Measurements from ENCODE around the gene RCC2.
"Not testable (repeated sequence)": the region's sequence is repeated elsewhere in the genome, so short reads cannot be mapped to it uniquely, and the experiment has no call there.

DNA sequence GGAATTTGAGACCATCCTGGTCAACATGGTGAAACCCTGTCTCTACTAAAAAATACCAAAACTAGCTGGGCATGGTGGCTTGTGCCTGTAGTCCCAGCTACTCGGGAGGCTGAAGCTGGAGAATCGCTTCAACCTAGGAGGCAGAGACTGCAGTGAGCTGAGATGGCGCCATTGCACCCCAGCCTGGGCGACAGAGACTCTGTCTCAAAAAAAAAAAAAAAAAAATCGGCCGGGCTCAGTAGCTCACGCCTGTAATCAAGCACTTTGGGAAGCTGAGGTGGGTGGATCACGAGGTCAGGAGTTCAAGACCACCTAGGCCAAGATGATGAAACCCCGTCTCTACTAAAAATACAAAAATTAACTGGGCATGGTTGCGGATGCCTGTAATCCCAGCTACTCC is 12.7 kb upstream of the RCC2 start:
- TF ChIP-seq, protein P1, sequence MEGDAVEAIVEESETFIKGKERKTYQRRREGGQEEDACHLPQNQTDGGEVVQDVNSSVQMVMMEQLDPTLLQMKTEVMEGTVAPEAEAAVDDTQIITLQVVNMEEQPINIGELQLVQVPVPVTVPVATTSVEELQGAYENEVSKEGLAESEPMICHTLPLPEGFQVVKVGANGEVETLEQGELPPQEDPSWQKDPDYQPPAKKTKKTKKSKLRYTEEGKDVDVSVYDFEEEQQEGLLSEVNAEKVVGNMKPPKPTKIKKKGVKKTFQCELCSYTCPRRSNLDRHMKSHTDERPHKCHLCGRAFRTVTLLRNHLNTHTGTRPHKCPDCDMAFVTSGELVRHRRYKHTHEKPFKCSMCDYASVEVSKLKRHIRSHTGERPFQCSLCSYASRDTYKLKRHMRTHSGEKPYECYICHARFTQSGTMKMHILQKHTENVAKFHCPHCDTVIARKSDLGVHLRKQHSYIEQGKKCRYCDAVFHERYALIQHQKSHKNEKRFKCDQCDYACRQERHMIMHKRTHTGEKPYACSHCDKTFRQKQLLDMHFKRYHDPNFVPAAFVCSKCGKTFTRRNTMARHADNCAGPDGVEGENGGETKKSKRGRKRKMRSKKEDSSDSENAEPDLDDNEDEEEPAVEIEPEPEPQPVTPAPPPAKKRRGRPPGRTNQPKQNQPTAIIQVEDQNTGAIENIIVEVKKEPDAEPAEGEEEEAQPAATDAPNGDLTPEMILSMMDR (IDR thresholded peaks at IDR 0.05): peak; percentile 8; the same call in 1 of the 2 replicates
- not testable (repeated sequence) for TF ChIP-seq ZFX (IDR thresholded peaks at IDR 0.05; ENCODE audit: borderline replicate concordance)
